Measurements from ENCODE around the gene CPHXL.

DNA sequence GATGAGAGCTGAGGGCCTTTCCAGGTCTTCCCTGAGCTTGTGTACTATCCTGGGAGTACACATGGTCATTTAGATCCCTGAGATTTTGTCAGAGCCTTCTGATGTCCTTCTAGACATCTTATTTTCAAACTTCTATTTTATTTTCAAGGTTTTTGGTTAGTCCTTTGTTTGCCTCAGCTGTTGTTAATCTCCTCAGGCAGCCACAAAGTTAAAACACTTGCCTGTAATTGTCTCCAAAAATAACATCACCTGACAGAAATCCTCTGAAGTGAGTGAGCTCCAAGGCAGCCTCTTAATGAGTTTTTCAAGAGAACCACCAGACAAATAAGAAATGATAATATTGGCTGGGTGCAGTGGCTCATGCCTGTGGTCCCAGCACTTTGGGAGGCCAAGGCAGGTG is 43.8 kb upstream of the CPHXL start:
- TF ChIP-seq GATA3 (IDR thresholded peaks at IDR 0.05; ENCODE audit: low read depth, low read length) (no peak), GATA2 (IDR thresholded peaks at IDR 0.05; ENCODE audit: low read depth, low read length) (no peak)

Data from SH-SY5Y (cell line).